ENCODE results near the gene IL36B.

IL36B gene

GRCh38 chr2:113057117-113057516 is 4.5 kb upstream of the IL36B start:
- TF ChIP-seq CTCF (IDR thresholded peaks at IDR 0.05; ENCODE audit: insufficient read depth, low read depth, low read length, missing control alignments), result no peak
- H3K4me3 ChIP-seq (ENCODE audit: low read depth, low read length), result no peak overlapping the region
- DNase-seq (ENCODE audit: low read depth), result no peak

GRCh38 chr2:113056521-113056920 is 3.9 kb upstream of the IL36B start:
- no peak overlapping the region for H3K4me3 ChIP-seq (ENCODE audit: low read depth, low read length)
- no peak for TF ChIP-seq CTCF (IDR thresholded peaks at IDR 0.05; ENCODE audit: insufficient read depth, low read depth, low read length, missing control alignments)
- no peak for DNase-seq (ENCODE audit: low read depth)

DNA sequence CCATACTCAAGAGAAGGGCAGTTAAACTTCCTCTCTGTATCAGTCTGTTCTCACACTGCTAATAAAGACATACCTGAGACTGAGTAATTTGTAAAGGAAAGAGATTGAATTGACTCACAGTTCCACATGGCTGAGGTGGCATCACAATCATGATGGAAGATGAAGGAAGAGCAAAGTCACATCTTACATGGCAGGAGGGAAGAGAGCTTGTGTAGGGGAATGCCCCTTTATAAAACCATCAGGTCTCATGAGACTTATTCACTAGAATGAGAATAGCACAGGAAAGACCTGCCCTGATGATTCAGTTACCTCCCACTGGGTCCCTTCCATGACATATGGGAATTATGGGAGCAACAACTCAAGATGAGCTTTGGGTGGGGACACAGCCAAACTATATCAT is 1.4 kb upstream of the IL36B start:
- DNase-seq (ENCODE audit: low read depth), result no peak
- H3K4me3 ChIP-seq (ENCODE audit: low read depth, low read length), result no peak overlapping the region
- no peak for TF ChIP-seq CTCF (IDR thresholded peaks at IDR 0.05; ENCODE audit: insufficient read depth, low read depth, low read length, missing control alignments)

DNA sequence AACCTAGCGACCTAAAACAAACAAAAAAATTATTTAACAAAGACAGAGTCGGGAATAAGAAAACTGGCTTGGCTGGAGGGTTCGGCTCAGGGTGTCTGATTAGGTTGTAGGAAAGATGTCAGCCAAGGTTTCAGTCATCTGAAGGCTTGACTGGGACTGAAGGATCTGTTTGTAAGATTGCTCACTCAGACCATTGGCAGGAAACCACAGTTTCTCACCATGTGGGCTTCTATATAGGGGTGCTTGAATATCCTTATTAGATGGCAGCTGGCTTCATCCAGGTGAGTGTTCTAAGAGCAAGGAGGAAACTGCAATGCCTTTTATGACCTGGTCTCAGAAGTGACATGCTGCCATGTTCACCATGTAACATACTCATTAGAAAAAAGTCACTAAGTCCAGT is 999 bp upstream of the IL36B start:
- no peak overlapping the region for H3K4me3 ChIP-seq (ENCODE audit: low read depth, low read length)
- TF ChIP-seq CTCF (IDR thresholded peaks at IDR 0.05; ENCODE audit: insufficient read depth, low read depth, low read length, missing control alignments), result no peak
- DNase-seq (ENCODE audit: low read depth), result no peak

DNA sequence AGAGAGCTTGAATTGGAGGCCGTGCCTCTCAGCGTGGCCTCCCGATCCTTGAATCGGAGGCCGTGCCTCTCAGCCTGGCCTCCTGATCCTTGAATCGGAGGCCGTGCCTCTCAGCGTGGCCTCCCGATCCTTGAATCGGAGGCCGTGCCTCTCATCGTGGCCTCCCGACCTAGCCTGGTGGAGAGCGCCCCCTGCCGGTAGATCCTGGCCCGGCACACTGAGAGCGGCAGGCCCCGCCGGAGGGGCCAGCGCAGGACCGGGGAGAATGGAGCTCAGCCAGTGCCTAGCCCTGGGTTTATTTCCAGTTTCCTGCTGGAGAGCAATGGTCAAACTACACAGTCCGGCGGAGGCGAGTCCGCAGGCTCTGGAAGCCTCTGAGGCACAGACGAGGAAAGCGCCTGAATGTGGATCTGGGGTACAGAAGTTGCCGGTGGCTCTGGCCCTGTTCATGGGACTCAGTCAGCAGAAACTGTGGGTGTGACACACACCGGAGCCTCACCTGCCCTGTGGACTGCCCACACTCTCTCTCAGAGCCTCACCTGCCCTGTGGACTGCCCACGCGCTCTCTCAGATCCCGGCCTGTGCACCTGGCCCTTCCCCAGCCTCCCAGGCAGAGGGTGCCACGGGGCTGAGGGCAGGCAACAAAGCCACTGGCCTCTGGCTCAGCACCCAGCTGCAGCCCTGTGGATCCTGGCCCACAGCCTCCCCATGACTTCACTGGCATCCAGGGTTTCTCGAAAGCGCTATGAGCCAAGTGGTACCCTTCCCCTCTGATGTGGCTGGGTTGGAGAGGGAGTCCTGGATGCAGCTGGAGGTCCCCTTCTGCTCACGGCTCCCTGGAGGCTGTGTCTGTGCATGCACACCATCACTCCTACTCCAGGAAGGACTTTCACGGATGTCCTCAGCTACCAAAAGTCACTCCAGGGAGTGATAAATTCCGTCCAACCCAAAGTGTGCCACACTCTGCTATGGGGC is 1.5 kb downstream of the IL36B start:
- TF ChIP-seq CTCF (IDR thresholded peaks at IDR 0.05; ENCODE audit: insufficient read depth, low read depth, low read length, missing control alignments), result no peak
- no peak for DNase-seq (ENCODE audit: low read depth)
- H3K4me3 ChIP-seq (ENCODE audit: low read depth, low read length), result no peak overlapping the region

- TF ChIP-seq CTCF (IDR thresholded peaks at IDR 0.05; ENCODE audit: insufficient read depth, low read depth, low read length, missing control alignments), result no peak
- no peak for DNase-seq (ENCODE audit: low read depth)
- no peak overlapping the region for H3K4me3 ChIP-seq (ENCODE audit: low read depth, low read length)
Observed at GRCh38 chr2:113046465-113046864, 6.2 kb downstream of the IL36B start.

All from GM12865 (cell line).